GM12865 (cell line): ENCODE data around the gene TCAP.

Source experiments
- DNase-seq: peaks from one replicate; pipeline ENCODE4 v3.0.0; 2010; ENCODE audit warnings: low read depth
- H3K4me3 ChIP-seq: 2 replicates; pipeline ENCODE4 v1.5.1; 2011; ENCODE audit warnings: mild to moderate bottlenecking, low read depth, low read length, control low read depth
- CTCF ChIP-seq: IDR thresholded peaks from 2 replicates; pipeline ENCODE4 v1.5.1; 2011; ENCODE audit warnings: low read length, control low read depth, low read depth, inconsistent platforms; ENCODE audit not compliant: insufficient read depth; ENCODE audit errors: missing control alignments

Gene TCAP

DNA sequence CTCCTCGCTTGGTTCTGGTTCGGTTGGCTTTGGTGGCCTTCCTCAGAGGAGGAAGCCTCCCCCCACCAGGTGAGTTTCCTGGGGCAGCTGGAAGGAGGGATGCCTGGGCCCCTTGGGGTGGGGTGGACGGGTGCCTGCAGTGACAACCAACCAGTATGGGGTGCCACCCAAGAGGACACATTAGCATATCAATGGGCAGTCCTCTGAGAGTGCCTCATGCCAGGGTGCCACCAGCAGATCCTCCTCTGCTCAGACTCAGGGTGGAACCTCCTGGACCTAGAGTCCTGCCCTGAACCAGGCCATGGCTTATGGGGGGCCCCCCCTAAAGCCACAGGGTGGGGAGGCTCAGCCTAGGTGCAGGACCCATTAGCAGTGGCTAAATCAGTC lies 35.7 kb upstream of the TCAP start:
- TF ChIP-seq CTCF = no peak
- DNase-seq = no peak

DNA sequence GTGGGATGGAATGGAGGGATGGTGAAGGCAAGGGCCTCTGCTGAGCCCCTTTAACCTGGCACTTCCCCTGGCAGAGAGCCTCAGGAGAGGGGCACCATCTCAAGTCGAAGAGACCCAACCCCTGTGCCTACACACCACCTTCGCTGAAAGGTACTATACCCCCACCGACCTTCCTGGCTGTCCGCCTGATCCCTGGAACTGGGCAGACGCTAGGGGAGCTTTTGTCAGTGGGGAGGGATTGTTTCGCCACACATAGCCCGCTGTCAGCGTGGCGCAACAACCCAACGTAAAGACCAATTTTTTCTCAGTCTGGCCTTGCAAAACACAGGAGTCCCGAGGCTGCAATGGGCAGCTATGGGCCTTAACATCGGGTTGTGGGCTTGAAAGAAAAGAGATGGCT lies 35.3 kb upstream of the TCAP start:
- DNase-seq = no peak
- no peak for TF ChIP-seq CTCF

More for the DNA sequence above, 35.7 kb upstream of the TCAP start:
- no peak overlapping the region for H3K4me3 ChIP-seq

GRCh38 chr17:39631403-39631802 lies 33.7 kb upstream of the TCAP start:
- H3K4me3 ChIP-seq = no peak overlapping the region
- DNase-seq = no peak
- TF ChIP-seq CTCF = no peak

More for the DNA sequence above, 35.3 kb upstream of the TCAP start:
- no peak overlapping the region for H3K4me3 ChIP-seq

DNA sequence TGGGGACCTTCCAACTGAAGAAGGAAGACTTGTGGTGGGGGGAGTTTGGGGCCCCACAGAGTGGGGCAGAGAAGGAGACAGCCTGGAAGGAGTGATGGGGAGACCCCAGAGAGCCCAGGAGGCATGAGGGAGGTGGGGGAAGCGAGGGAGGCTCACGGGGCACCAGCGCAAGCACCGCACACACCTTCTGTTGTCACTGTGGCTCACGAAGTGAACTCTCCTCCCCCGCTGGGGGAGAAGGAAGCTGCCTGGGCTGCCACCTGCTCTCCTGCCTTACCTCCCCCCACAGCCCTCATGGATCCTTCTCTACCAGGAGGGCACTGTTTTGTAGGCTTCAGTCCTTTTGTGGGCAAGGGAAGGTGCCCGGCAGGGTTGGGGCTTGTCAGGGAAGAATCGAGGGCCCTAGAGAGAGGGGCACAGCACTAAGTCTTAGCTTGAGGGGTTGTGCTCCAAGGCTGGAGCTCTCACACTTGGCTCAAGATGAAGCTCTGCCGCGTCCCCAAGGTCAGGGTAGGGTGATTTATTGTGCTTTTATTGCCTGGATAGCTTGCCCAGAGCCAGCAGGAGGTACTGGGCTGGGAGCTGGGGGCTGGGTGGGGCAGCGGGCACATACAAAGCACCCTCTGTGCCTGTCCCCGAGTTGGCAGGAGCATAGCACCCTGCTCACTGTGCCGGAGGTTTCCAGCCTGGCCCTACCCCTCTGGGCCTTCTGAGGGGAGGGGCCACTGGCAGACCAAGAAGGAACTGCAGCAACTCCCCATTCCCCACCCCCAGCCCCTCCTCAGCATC lies 32.8 kb upstream of the TCAP start:
- no peak for TF ChIP-seq CTCF
- no peak overlapping the region for H3K4me3 ChIP-seq
- DNase-seq = no peak

DNA sequence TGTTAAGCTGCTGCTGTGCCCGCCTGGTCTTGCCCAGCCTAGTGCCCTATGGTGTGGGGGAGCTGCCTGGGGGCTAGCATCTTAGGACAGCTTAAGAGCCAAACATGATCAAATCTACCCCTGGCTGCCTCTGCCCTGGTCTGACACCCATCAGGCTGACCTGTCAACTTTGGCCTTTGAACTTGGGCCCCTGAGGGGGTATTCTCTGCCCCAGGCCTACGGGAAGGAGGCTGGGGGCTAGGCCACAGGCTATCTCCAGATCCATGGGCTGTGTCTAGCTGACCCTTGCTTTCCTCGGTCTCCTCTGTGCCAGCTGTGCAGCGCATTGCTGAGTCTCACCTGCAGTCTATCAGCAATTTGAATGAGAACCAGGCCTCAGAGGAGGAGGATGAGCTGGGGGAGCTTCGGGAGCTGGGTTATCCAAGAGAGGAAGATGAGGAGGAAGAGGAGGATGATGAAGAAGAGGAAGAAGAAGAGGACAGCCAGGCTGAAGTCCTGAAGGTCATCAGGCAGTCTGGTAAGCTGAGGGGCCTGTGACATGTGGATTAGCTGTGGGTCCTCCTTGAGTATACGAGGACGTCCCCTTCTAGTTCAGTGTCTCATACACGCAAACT lies 31.5 kb upstream of the TCAP start:
- no peak overlapping the region for H3K4me3 ChIP-seq
- DNase-seq = no peak
- no peak for TF ChIP-seq CTCF

GRCh38 chr17:39634384-39634871 lies 30.7 kb upstream of the TCAP start:
- peak; percentile 33 for DNase-seq
- H3K4me3 ChIP-seq = no peak overlapping the region
- peak; percentile 64 for TF ChIP-seq CTCF
